AG04450 (cell line): Measurements from ENCODE around the gene SLF1. TPM values are rescaled to one million over a fixed set of nuclear protein-coding genes. Genes with fewer than 3 reads are reported as not detected.

ENCODE experiments used
- CTCF ChIA-PET: fragments of 300-600, 350-600 bp; formaldehyde crosslinking; extraction: SDS; loops from one replicate; lab custom pipeline; 2022; ENCODE audit warnings: antibody characterized with exemption, inconsistent platforms; lab: Charles Lee
- POLR2A ChIA-PET: fragments of 350-600 bp; formaldehyde crosslinking; extraction: SDS; loops from one replicate; lab custom pipeline; 2021; ENCODE audit warnings: antibody characterized with exemption, inconsistent platforms; lab: Yijun Ruan, JAX
- DNase-seq: peaks from one replicate; pipeline ENCODE4 v3.0.0-alpha.2; 2011; ENCODE audit warnings: low read depth, low spot score
- H3K27ac ChIP-seq: one replicate; pipeline ENCODE4 v1.5.1; 2012; ENCODE audit warnings: low read depth, low read length, control low read depth
- H3K27me3 ChIP-seq: one replicate; pipeline ENCODE4 v1.6.0; 2012; ENCODE audit warnings: low read length; ENCODE audit not compliant: control insufficient read depth, insufficient read depth
- H3K4me3 ChIP-seq: 2 replicates; pipeline ENCODE4 v1.5.1; 2011; ENCODE audit warnings: mild to moderate bottlenecking, low read depth, low read length, control low read depth
- H3K9me3 ChIP-seq: 2 replicates; pipeline ENCODE4 v1.5.1; 2012; ENCODE audit warnings: low read length; ENCODE audit not compliant: control insufficient read depth, insufficient read depth
- polyA plus RNA-seq: library from polyadenylated mRNA; depleted of rRNA; stranded (reverse); fragments of >200 nt; gene quantifications from 2 replicates; pipeline ENCODE4 v1.2.3, GENCODE V29; 2011
- TF ChIP-seq, protein P1 (sequence below): IDR thresholded peaks from 2 replicates; pipeline ENCODE4 v1.5.1; 2011; ENCODE audit warnings: low read depth, low read length, control low read depth, inconsistent platforms

The SLF1 gene
- polyA plus RNA-seq, 1 experiment: 3.6 TPM

DNA sequence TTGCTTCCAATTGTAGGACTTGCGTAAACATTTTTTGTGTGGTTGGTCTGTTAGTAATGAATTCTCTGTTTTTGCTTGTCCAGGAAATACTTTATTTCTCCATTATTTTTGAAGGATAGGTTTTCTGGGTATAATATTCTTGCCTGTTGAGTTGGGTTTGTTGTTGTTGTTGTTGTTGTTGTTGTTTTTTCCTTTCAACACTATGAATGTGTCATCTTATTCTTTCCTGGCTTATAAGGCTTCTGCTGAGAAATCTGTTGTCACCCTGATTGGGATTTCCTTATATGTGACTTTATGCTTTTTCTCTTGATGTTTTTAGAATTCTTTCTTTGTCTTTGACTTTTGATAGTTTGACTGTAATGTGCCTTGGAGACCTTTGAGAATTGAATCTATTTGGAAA, 39.8 kb downstream of the SLF1 start:
- Histone ChIP-seq H3K4me3 (no peak overlapping the region), H3K27me3 (no peaks in the 10 kb centered on the region), H3K27ac (no peak overlapping the region), H3K9me3 (no peaks in the 10 kb centered on the region)
- POLR2A ChIA-PET: no interaction called here
- CTCF ChIA-PET: no interaction called here
- TF ChIP-seq, protein P1, sequence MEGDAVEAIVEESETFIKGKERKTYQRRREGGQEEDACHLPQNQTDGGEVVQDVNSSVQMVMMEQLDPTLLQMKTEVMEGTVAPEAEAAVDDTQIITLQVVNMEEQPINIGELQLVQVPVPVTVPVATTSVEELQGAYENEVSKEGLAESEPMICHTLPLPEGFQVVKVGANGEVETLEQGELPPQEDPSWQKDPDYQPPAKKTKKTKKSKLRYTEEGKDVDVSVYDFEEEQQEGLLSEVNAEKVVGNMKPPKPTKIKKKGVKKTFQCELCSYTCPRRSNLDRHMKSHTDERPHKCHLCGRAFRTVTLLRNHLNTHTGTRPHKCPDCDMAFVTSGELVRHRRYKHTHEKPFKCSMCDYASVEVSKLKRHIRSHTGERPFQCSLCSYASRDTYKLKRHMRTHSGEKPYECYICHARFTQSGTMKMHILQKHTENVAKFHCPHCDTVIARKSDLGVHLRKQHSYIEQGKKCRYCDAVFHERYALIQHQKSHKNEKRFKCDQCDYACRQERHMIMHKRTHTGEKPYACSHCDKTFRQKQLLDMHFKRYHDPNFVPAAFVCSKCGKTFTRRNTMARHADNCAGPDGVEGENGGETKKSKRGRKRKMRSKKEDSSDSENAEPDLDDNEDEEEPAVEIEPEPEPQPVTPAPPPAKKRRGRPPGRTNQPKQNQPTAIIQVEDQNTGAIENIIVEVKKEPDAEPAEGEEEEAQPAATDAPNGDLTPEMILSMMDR: no peak
- DNase-seq: no peak

DNA sequence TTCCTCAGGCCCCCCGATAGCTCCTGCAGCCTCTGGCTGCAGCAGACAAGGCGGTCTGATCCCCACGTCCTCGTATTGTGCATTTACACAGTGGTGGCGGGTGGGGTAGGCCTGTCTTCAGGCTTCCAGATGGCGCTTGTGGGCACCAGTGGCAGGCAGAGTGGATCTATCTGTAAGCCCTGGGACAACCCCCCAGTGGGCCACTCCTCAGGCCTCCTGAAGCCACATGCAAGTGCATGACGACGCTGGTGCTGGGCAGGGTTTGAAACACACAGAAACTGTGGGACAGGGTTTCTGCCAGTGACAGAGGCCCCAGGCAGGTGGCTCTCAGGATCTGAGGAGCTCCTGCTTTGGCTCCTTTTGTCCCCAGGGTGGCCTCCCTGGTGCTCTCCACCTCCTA, 42.0 kb downstream of the SLF1 start:
- Histone ChIP-seq H3K27ac (no peak overlapping the region), H3K27me3 (no peaks in the 10 kb centered on the region), H3K4me3 (no peak overlapping the region), H3K9me3 (no peaks in the 10 kb centered on the region)
- TF ChIP-seq, protein P1: no peak
- no peak for DNase-seq
- CTCF ChIA-PET: no interaction called here
- POLR2A ChIA-PET: no interaction called here

DNA sequence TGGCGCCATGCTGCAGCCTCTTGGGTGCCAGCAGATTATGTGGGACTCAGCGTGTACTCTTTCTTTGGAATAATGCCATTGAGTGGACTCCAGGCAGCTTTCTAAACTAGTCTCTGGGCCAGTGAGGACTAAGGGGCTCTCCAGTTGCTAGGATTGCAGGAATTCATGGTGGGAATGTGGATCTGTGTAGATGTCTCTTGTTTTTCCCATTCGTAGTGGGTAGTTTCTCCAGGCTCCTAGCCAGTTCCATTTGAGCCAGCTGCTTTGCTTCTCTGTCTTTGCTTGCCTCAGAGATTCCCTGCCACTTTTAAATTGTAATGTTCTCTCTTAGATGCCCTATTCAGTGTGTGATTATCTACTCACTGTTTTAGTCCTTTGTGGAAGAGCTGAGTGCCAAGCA, 42.6 kb downstream of the SLF1 start:
- TF ChIP-seq, protein P1: no peak
- Histone ChIP-seq H3K4me3 (no peak overlapping the region), H3K9me3 (no peaks in the 10 kb centered on the region), H3K27ac (no peak overlapping the region), H3K27me3 (no peaks in the 10 kb centered on the region)
- POLR2A ChIA-PET: no interaction called here
- DNase-seq: no peak
- CTCF ChIA-PET: no interaction called here

DNA sequence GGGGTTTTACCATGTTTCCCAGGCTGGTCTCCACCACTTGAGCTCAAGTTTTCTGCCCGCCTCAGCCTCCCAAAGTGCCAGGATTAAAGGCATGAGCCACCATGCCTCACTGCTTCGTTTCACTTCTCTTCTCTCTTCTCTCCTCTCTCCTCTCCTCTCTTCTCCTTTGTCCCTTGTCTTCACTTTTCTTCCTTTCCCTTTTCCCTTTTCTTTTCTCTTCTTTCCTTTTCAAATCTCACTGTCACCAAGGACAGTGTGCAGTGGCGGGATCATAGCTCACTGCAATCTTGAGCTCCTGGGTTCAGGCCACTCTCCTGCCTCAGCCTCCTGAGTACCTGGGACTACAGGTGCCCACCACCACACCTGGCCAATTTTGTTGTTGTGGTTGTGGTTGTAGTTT, 49.5 kb downstream of the SLF1 start:
- Histone ChIP-seq H3K27me3 (no peaks in the 10 kb centered on the region), H3K27ac (no peak overlapping the region), H3K4me3 (no peak overlapping the region), H3K9me3 (no peaks in the 10 kb centered on the region)
- ChIA-PET POLR2A (no interaction called here), CTCF (no interaction called here)
- DNase-seq: no peak
- TF ChIP-seq, protein P1: no peak

DNA sequence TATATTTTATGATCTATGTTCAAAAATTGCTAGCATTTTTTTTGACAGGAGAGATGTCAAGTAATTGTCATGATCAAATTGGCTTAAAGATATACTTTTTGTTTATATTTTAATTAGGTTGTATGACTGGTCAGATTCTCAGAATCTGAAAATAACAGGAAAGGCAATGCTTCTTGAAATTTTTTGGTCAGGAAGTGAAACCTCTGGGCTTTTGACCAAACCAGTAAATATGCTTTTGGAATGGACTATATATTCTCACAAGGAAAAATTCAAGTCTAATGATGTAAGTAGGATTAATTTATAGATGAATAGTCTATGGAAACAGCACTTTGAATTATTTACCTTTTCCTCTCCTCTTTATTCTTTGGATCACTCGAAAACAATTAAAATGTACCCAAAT, 52.3 kb downstream of the SLF1 start:
- Histone ChIP-seq H3K27me3 (no peaks in the 10 kb centered on the region), H3K4me3 (no peak overlapping the region), H3K27ac (no peak overlapping the region), H3K9me3 (no peaks in the 10 kb centered on the region)
- DNase-seq: no peak
- TF ChIP-seq, protein P1: no peak
- ChIA-PET POLR2A (no interaction called here), CTCF (no interaction called here)
